SK-N-SH treated with all-trans-retinoic acid at 6 μM for 48 hours (cell line): Measurements from ENCODE around the gene CRAT.
"Not testable (repeated sequence)": the region's sequence is repeated elsewhere in the genome, so short reads cannot be mapped to it uniquely, and the experiment has no call there.

ENCODE experiments used
- ATAC-seq: fragments of 200-7000 bp; cut with Tn5 transposase; 3 replicates; pipeline ENCODE4 v1.9.1; 2020; ENCODE audit warnings: mild to moderate bottlenecking, moderate library complexity
- BACH2 ChIP-seq: fragments of 250-450 bp; sonication (Bioruptor Pico); IDR thresholded peaks from 2 replicates; pipeline ENCODE4 v1.9.0; 2021; ENCODE audit warnings: mild to moderate bottlenecking, borderline replicate concordance
- CSDC2 ChIP-seq: fragments of 250-450 bp; sonication (Bioruptor Pico); IDR thresholded peaks from 2 replicates; pipeline ENCODE4 v1.5.0; 2020; ENCODE audit warnings: mild to moderate bottlenecking, moderate library complexity
- ESRRG ChIP-seq: fragments of 250-450 bp; sonication (Bioruptor Pico); IDR thresholded peaks from 2 replicates; pipeline ENCODE4 v1.6.1; 2021; ENCODE audit warnings: mild to moderate bottlenecking
- GLIS3 ChIP-seq: fragments of 250-450 bp; sonication (Bioruptor Pico); IDR thresholded peaks from 2 replicates; pipeline ENCODE4 v1.5.0; 2020; ENCODE audit warnings: mild to moderate bottlenecking, moderate library complexity
- ISL1 ChIP-seq: fragments of 250-450 bp; sonication (Bioruptor Pico); IDR thresholded peaks from 2 replicates; pipeline ENCODE4 v2.1.2; 2022; ENCODE audit warnings: mild to moderate bottlenecking, moderate library complexity
- SNAI2 ChIP-seq: fragments of 250-450 bp; sonication (Bioruptor Pico); IDR thresholded peaks from 2 replicates; pipeline ENCODE4 v1.5.0; 2020; ENCODE audit warnings: mild to moderate bottlenecking, moderate library complexity
- TOX ChIP-seq: fragments of 250-450 bp; sonication (Bioruptor Pico); IDR thresholded peaks from 2 replicates; pipeline ENCODE4 v1.8.0; 2021; ENCODE audit warnings: mild to moderate bottlenecking, moderate library complexity, borderline replicate concordance
- ZC3H10 ChIP-seq: fragments of 250-450 bp; sonication (Bioruptor Pico); IDR thresholded peaks from 2 replicates; pipeline ENCODE4 v1.5.1; 2021; ENCODE audit warnings: mild to moderate bottlenecking, moderate library complexity
- ZFP3 ChIP-seq: fragments of 250-450 bp; sonication (Bioruptor Pico); IDR thresholded peaks from 2 replicates; pipeline ENCODE4 v1.5.0; 2020; ENCODE audit warnings: mild to moderate bottlenecking, moderate library complexity
- ZFP30 ChIP-seq: fragments of 450-650 bp; formaldehyde crosslinking; IDR thresholded peaks from 2 replicates; pipeline ENCODE4 v1.5.0; 2022; ENCODE audit warnings: mild to moderate bottlenecking, moderate library complexity
- ZNF565 ChIP-seq: fragments of 450-650 bp; formaldehyde crosslinking; conservative IDR thresholded peaks from 2 replicates; pipeline ENCODE4 v1.5.0; 2020; ENCODE audit warnings: low read depth, mild to moderate bottlenecking, moderate library complexity
- ZNF70 ChIP-seq: fragments of 450-650 bp; formaldehyde crosslinking; IDR thresholded peaks from 2 replicates; pipeline ENCODE4 v1.5.0; 2020; ENCODE audit warnings: mild to moderate bottlenecking, moderate library complexity
- ZNF8 ChIP-seq: fragments of 450-650 bp; formaldehyde crosslinking; IDR thresholded peaks from 2 replicates; pipeline ENCODE4 v1.5.0; 2020; ENCODE audit warnings: mild to moderate bottlenecking, moderate library complexity
- TF ChIP-seq, protein P1 (sequence below): fragments of 250-450 bp; sonication (Bioruptor Pico); IDR thresholded peaks from 2 replicates; pipeline ENCODE4 v1.8.0; 2021; ENCODE audit warnings: low read depth, mild to moderate bottlenecking, moderate library complexity, borderline replicate concordance
- TF ChIP-seq, protein P2 (sequence below): fragments of 250-450 bp; sonication (Bioruptor Pico); IDR thresholded peaks from 2 replicates; pipeline ENCODE4 v1.8.0; 2020; ENCODE audit warnings: mild to moderate bottlenecking, moderate library complexity, borderline replicate concordance
- TF ChIP-seq, protein P3 (sequence below): fragments of 250-450 bp; sonication (Bioruptor Pico); IDR thresholded peaks from 2 replicates; pipeline ENCODE4 v1.5.0; 2020; ENCODE audit warnings: mild to moderate bottlenecking, moderate library complexity
- TF ChIP-seq, protein P4 (sequence below): fragments of 250-450 bp; sonication (Bioruptor Pico); IDR thresholded peaks from 2 replicates; pipeline ENCODE4 v1.5.1; 2021; ENCODE audit warnings: mild to moderate bottlenecking, moderate library complexity
- TF ChIP-seq, protein P5 (sequence below): fragments of 250-450 bp; sonication (Bioruptor Pico); IDR thresholded peaks from 2 replicates; pipeline ENCODE4 v1.5.1; 2020; ENCODE audit warnings: low read depth, mild to moderate bottlenecking, moderate library complexity

The CRAT gene

DNA sequence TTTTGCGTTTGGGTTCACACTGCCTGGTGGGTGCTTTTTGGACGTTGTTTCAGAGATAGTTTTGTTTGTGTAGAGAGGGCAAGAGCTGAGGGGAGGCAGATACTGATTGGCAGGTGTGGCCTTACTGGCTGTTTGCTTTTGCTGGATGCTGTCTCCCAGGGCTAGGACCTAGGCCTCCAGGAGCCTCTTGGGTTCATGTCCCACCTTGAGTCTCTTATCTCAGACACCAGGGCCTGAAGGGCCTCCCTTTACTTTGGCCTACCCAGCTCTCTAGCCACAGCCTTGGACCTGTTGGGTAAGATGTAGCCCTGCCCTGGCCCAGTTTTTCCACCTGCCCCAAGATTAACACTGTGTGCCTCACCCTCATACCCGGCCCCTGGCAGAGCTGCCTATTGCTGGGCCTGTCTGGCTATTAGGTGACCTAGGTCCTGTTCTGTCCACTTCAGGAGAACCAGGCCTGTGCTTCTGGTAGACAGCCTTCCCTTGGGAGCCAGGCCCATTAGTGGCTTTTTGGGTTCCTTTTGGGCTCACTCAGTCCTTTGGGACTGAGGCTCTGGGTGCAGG lies 14.0 kb upstream of the CRAT start:
- TF ChIP-seq, protein P1, sequence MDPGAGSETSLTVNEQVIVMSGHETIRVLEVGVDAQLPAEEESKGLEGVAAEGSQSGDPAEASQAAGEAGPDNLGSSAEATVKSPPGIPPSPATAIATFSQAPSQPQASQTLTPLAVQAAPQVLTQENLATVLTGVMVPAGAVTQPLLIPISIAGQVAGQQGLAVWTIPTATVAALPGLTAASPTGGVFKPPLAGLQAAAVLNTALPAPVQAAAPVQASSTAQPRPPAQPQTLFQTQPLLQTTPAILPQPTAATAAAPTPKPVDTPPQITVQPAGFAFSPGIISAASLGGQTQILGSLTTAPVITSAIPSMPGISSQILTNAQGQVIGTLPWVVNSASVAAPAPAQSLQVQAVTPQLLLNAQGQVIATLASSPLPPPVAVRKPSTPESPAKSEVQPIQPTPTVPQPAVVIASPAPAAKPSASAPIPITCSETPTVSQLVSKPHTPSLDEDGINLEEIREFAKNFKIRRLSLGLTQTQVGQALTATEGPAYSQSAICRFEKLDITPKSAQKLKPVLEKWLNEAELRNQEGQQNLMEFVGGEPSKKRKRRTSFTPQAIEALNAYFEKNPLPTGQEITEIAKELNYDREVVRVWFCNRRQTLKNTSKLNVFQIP (CRISPR knock-in tag) = no peak
- no peak for TF ChIP-seq BACH2 (CRISPR knock-in tag)
- ATAC-seq = no peak

DNA sequence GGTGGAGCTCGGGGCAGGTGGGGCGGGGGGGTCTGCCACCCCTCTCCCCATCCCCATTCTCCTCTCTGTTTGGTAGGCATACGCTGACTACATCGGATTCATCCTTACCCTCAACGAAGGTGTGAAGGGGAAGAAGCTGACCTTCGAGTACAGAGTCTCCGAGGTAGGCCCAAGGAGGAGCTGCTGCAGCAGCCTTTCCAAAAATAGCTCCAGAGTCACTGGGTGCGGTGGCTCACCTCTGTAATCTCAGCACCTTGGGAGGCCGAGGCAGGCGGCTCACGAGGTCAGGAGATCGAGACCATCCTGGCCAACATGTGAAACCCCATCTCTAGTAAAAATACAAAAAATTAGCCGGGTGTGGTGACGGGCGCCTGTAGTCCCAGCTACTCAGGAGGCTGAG lies 12.4 kb upstream of the CRAT start:
- ATAC-seq = not testable (repeated sequence)

DNA sequence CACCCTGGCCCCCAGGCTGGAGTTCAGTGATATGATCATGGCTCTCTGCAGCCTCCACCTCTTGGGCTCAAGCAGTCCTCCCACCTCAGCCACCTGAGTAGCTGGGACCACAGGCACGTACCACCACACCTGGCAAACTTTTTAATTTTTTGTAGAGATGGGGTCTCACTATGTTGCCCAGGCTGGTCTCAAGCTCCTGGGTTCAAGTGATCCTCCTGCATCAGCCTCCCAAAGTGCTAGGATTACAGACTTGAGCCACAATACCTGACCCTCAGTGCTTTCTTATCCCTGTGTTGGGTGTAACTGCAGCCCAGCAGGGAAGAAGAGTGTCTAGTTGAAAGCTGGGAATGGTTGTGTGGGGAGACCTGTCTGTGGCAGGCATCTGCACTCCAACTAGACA lies 11.5 kb upstream of the CRAT start:
- no peak for ATAC-seq
- no peak for TF ChIP-seq SNAI2 (CRISPR knock-in tag)
- no peak for TF ChIP-seq GLIS3 (CRISPR knock-in tag)

DNA sequence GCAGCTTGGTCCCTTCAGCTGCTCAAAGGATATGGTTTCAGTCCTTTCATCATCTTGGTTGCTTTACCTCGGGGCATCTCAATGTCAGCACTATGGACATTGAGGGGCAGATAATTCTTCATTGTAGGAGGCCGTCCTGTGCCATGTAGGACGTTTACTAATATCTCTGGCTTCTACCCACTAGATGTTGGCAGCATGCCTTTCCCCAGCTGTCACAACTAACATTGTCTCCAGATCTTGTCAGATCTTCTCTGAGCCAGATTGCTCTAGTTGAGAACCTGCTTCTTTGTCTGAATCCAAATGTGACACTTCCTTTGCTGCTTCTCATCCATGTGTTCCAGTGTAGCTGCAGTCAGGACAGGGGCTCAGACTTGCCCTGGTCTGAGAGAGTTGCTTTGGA lies 10.9 kb upstream of the CRAT start:
- TF ChIP-seq ZFP3 (no peak), ZNF565 (no peak), BACH2 (CRISPR knock-in tag) (no peak), SNAI2 (CRISPR knock-in tag) (no peak), CSDC2 (CRISPR knock-in tag) (no peak), ZFP30 (CRISPR knock-in tag) (no peak), ISL1 (CRISPR knock-in tag) (no peak), ZNF70 (CRISPR knock-in tag) (no peak), ZC3H10 (CRISPR knock-in tag) (no peak), TOX (CRISPR knock-in tag) (no peak), ZNF8 (CRISPR knock-in tag) (no peak), ESRRG (CRISPR knock-in tag) (no peak)
- TF ChIP-seq, protein P2, sequence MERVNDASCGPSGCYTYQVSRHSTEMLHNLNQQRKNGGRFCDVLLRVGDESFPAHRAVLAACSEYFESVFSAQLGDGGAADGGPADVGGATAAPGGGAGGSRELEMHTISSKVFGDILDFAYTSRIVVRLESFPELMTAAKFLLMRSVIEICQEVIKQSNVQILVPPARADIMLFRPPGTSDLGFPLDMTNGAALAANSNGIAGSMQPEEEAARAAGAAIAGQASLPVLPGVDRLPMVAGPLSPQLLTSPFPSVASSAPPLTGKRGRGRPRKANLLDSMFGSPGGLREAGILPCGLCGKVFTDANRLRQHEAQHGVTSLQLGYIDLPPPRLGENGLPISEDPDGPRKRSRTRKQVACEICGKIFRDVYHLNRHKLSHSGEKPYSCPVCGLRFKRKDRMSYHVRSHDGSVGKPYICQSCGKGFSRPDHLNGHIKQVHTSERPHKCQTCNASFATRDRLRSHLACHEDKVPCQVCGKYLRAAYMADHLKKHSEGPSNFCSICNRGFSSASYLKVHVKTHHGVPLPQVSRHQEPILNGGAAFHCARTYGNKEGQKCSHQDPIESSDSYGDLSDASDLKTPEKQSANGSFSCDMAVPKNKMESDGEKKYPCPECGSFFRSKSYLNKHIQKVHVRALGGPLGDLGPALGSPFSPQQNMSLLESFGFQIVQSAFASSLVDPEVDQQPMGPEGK (CRISPR knock-in tag) = no peak
- TF ChIP-seq, protein P3, sequence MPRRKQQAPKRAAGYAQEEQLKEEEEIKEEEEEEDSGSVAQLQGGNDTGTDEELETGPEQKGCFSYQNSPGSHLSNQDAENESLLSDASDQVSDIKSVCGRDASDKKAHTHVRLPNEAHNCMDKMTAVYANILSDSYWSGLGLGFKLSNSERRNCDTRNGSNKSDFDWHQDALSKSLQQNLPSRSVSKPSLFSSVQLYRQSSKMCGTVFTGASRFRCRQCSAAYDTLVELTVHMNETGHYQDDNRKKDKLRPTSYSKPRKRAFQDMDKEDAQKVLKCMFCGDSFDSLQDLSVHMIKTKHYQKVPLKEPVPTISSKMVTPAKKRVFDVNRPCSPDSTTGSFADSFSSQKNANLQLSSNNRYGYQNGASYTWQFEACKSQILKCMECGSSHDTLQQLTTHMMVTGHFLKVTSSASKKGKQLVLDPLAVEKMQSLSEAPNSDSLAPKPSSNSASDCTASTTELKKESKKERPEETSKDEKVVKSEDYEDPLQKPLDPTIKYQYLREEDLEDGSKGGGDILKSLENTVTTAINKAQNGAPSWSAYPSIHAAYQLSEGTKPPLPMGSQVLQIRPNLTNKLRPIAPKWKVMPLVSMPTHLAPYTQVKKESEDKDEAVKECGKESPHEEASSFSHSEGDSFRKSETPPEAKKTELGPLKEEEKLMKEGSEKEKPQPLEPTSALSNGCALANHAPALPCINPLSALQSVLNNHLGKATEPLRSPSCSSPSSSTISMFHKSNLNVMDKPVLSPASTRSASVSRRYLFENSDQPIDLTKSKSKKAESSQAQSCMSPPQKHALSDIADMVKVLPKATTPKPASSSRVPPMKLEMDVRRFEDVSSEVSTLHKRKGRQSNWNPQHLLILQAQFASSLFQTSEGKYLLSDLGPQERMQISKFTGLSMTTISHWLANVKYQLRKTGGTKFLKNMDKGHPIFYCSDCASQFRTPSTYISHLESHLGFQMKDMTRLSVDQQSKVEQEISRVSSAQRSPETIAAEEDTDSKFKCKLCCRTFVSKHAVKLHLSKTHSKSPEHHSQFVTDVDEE (CRISPR knock-in tag) = no peak
- TF ChIP-seq, protein P1 (CRISPR knock-in tag) = no peak
- TF ChIP-seq, protein P4, sequence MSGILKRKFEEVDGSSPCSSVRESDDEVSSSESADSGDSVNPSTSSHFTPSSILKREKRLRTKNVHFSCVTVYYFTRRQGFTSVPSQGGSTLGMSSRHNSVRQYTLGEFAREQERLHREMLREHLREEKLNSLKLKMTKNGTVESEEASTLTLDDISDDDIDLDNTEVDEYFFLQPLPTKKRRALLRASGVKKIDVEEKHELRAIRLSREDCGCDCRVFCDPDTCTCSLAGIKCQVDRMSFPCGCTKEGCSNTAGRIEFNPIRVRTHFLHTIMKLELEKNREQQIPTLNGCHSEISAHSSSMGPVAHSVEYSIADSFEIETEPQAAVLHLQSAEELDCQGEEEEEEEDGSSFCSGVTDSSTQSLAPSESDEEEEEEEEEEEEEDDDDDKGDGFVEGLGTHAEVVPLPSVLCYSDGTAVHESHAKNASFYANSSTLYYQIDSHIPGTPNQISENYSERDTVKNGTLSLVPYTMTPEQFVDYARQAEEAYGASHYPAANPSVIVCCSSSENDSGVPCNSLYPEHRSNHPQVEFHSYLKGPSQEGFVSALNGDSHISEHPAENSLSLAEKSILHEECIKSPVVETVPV (CRISPR knock-in tag) = no peak
- TF ChIP-seq, protein P5, sequence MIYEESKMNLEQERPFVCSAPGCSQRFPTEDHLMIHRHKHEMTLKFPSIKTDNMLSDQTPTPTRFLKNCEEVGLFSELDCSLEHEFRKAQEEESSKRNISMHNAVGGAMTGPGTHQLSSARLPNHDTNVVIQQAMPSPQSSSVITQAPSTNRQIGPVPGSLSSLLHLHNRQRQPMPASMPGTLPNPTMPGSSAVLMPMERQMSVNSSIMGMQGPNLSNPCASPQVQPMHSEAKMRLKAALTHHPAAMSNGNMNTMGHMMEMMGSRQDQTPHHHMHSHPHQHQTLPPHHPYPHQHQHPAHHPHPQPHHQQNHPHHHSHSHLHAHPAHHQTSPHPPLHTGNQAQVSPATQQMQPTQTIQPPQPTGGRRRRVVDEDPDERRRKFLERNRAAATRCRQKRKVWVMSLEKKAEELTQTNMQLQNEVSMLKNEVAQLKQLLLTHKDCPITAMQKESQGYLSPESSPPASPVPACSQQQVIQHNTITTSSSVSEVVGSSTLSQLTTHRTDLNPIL (CRISPR knock-in tag) = no peak
- peak; percentile 79 for ATAC-seq
